OCI-LY7 (cell line): ENCODE data around the gene FRAS1.
"Not testable (repeated sequence)": the region's sequence is repeated elsewhere in the genome, so short reads cannot be mapped to it uniquely, and the experiment has no call there.

Experiments
- EZH2phosphoT487 ChIP-seq: fragments of 200-600 bp; sonication (generic); IDR thresholded peaks from 2 replicates; pipeline ENCODE4 v1.6.1; 2018; ENCODE audit warnings: low read depth, borderline replicate concordance, mild to moderate bottlenecking, mixed run types, antibody characterized with exemption, low read length, moderate library complexity, mixed read lengths
- TF ChIP-seq, protein P1 (sequence below): fragments of 200-600 bp; sonication (generic); conservative IDR thresholded peaks from 2 replicates; pipeline ENCODE4 v1.5.1; 2014; ENCODE audit warnings: mild to moderate bottlenecking, antibody characterized with exemption, low read length, moderate library complexity, mixed read lengths

GRCh38 chr4:78467223-78467622 is 410.1 kb downstream of the FRAS1 start:
- TF ChIP-seq, protein P1, sequence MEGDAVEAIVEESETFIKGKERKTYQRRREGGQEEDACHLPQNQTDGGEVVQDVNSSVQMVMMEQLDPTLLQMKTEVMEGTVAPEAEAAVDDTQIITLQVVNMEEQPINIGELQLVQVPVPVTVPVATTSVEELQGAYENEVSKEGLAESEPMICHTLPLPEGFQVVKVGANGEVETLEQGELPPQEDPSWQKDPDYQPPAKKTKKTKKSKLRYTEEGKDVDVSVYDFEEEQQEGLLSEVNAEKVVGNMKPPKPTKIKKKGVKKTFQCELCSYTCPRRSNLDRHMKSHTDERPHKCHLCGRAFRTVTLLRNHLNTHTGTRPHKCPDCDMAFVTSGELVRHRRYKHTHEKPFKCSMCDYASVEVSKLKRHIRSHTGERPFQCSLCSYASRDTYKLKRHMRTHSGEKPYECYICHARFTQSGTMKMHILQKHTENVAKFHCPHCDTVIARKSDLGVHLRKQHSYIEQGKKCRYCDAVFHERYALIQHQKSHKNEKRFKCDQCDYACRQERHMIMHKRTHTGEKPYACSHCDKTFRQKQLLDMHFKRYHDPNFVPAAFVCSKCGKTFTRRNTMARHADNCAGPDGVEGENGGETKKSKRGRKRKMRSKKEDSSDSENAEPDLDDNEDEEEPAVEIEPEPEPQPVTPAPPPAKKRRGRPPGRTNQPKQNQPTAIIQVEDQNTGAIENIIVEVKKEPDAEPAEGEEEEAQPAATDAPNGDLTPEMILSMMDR: not testable (repeated sequence)
- not testable (repeated sequence) for TF ChIP-seq EZH2phosphoT487
